ENCODE measurements around the gene LHX1. TPM values are rescaled to one million over a fixed set of nuclear protein-coding genes. Genes with fewer than 3 reads are reported as not detected.

LHX1 gene
- total RNA-seq, 1 donor from 2014 or later: not detected

DNA sequence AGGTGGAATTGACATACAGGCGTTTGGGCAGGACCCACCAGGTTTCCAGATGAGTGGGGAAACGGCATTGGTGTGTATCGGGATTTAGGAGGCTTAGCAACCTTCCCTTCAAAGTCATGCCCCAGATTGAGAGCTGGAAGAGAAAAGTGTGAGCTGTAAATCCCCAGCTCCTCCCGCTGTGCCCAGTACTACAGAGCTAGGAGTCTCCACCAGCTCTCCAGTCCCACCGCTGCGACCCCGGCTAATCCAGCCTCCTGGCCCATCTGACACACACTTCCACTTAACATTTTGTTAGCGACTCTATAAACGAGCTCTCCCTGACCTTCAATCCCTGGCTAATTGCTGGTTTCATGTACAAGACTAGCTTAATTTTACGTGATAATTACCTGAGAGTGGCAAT lies 29.9 kb upstream of the LHX1 start:
- DNase-seq (ENCODE audit: low read depth): no peak
- TF ChIP-seq, protein P1, sequence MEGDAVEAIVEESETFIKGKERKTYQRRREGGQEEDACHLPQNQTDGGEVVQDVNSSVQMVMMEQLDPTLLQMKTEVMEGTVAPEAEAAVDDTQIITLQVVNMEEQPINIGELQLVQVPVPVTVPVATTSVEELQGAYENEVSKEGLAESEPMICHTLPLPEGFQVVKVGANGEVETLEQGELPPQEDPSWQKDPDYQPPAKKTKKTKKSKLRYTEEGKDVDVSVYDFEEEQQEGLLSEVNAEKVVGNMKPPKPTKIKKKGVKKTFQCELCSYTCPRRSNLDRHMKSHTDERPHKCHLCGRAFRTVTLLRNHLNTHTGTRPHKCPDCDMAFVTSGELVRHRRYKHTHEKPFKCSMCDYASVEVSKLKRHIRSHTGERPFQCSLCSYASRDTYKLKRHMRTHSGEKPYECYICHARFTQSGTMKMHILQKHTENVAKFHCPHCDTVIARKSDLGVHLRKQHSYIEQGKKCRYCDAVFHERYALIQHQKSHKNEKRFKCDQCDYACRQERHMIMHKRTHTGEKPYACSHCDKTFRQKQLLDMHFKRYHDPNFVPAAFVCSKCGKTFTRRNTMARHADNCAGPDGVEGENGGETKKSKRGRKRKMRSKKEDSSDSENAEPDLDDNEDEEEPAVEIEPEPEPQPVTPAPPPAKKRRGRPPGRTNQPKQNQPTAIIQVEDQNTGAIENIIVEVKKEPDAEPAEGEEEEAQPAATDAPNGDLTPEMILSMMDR (IDR thresholded peaks at IDR 0.05; ENCODE audit: insufficient read depth, low read length, severe bottlenecking): no peak
- H3K27me3 ChIP-seq (ENCODE audit: control insufficient read depth, insufficient read depth, low read length): peaks cover 4% of the 10 kb centered on the region
- no peak for FAIRE-seq
- H3K36me3 ChIP-seq (ENCODE audit: control insufficient read depth, insufficient read depth, low read length): no peaks in the 10 kb centered on the region
- no peak overlapping the region for H3K4me3 ChIP-seq (ENCODE audit: low read depth, low read length)

DNA sequence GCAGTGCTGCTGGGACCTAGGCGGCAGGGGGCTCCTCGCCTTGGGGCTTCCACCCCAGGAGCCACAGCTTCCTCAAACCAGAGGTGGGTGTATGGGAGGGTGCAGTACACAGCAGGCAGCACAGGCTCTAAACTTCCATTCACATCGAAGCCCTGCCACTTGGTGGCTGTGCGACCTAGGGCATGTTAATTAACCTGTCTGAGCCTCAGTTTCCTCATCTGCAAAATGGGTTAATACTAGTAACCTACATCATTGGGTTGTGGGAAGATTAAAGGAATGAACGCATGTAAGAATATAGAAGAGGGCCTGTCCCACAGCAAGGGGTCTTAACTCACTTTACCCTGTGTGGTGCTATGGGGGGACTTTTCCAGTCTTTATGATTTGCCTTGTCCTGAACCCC lies 26.8 kb upstream of the LHX1 start:
- Histone ChIP-seq H3K36me3 (ENCODE audit: control insufficient read depth, insufficient read depth, low read length) (no peaks in the 10 kb centered on the region), H3K4me3 (ENCODE audit: low read depth, low read length) (no peak overlapping the region), H3K27me3 (ENCODE audit: control insufficient read depth, insufficient read depth, low read length) (peaks cover 4% of the 10 kb centered on the region)
- FAIRE-seq (no peak), DNase-seq (ENCODE audit: low read depth) (no peak)
- TF ChIP-seq, protein P1 (IDR thresholded peaks at IDR 0.05; ENCODE audit: insufficient read depth, low read length, severe bottlenecking): no peak

GRCh38 chr17:36911001-36911400 lies 26.3 kb upstream of the LHX1 start:
- Histone ChIP-seq H3K4me3 (ENCODE audit: low read depth, low read length) (no peak overlapping the region), H3K36me3 (ENCODE audit: control insufficient read depth, insufficient read depth, low read length) (no peaks in the 10 kb centered on the region), H3K27me3 (ENCODE audit: control insufficient read depth, insufficient read depth, low read length) (peaks cover 4% of the 10 kb centered on the region)
- TF ChIP-seq, protein P1 (IDR thresholded peaks at IDR 0.05; ENCODE audit: insufficient read depth, low read length, severe bottlenecking): no peak
- DNase-seq (ENCODE audit: low read depth): no peak
- no peak for FAIRE-seq

DNA sequence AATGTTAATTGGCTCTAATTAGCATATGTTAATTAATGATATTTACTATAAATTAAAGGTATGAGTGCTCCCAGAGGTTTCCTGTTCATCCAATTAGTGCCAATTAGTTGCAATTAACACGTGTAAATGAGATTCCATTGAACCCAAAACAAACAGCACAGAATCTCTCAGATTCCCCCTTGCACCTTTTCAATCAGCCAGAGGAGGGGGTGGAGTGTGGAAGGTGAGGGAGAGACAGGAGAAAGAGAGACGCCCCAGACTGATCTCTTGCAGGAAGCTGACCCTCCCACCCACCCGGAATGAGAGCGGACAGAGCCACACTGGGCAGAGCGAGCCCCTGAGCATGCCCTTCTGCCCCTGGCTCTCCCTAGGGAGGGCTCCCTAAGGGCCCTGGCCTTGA lies 24.1 kb upstream of the LHX1 start:
- Histone ChIP-seq H3K4me3 (ENCODE audit: low read depth, low read length) (no peak overlapping the region), H3K36me3 (ENCODE audit: control insufficient read depth, insufficient read depth, low read length) (no peaks in the 10 kb centered on the region), H3K27me3 (ENCODE audit: control insufficient read depth, insufficient read depth, low read length) (peaks cover 2% of the 10 kb centered on the region)
- FAIRE-seq: no peak
- TF ChIP-seq, protein P1 (IDR thresholded peaks at IDR 0.05; ENCODE audit: insufficient read depth, low read length, severe bottlenecking): no peak
- no peak for DNase-seq (ENCODE audit: low read depth)

- no peak for FAIRE-seq
These were observed 19.0 kb upstream of the LHX1 start for GRCh38 chr17:36918211-36918691.

More at GRCh38 chr17:36918211-36918691, 19.0 kb upstream of the LHX1 start:
- peak; percentile 18 for DNase-seq (ENCODE audit: low read depth)
- Histone ChIP-seq H3K27me3 (ENCODE audit: control insufficient read depth, insufficient read depth, low read length) (no peaks in the 10 kb centered on the region), H3K4me3 (ENCODE audit: low read depth, low read length) (no peak overlapping the region), H3K36me3 (ENCODE audit: control insufficient read depth, insufficient read depth, low read length) (no peaks in the 10 kb centered on the region)
- TF ChIP-seq, protein P1 (IDR thresholded peaks at IDR 0.05; ENCODE audit: insufficient read depth, low read length, severe bottlenecking): no peak

All from bronchial epithelial cell (primary cell).